Measurements from ENCODE around the gene LIF. TPM values are rescaled to one million over a fixed set of nuclear protein-coding genes. Genes with fewer than 3 reads are reported as not detected.

LIF gene
- total RNA-seq, 6 donors from 2014 or later = 0.89 to 16.9 (median 3.8) TPM

DNA sequence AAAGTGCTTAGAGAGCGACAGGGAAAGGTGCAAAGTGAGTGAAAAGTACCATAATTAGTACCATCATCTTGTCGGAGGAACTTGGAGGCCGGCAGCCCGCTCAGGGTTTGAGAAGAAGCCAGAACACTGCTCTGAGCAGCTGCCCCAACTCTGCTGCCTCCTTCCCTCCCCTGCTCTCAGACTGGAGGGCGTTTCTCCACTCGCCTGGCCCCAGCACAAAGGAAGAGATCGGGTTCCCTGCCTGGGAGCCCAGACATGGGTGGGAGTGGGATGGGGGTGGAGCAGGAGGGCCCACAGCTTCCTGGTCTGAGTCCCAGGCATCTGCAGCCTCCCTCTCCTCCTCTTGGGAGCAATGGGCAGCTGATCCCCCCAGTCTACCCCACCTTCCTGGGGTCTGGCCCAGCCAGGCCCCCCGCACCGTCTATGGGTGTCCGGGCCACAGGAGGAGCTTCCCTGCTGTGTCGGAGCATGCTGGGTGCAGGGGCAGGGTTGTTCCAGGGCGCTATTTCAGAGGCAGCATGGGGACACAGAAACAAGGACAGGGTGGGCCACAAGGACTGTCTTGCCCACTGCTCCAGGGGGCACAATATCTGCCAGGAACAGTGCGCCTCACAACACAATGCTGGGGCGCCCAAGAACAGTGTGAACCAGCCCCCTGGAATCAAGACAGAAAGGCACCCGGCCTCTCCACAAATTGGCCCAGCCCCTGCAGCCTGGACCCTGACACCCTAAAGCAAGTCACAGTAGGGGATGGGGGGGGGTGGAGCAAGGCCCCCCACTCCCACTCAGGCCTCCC lies 4.8 kb downstream of the LIF start:
- ATAC-seq (ENCODE audit: low FRiP score in 2 of 2) = peak in 1 of 2 donors; percentile 43
- DNase-seq = no peak
- H3K27me3 ChIP-seq = peaks cover 0 to 11% (median 0%) of the 10 kb centered on the region in 4 donors
- no peaks in the 10 kb centered on the region for H3K36me3 ChIP-seq
- H3K4me1 ChIP-seq = peaks cover 10 to 16% (median 13%) of the 10 kb centered on the region in 4 donors
- TF ChIP-seq CTCF (IDR thresholded peaks at IDR 0.05) (no peak), POLR2AphosphoS5 (IDR thresholded peaks at IDR 0.05) (no peak), EP300 (IDR thresholded peaks at IDR 0.05) (no peak)
- no peak overlapping the region for H3K4me3 ChIP-seq
- H3K27ac ChIP-seq = peak overlapping the region in 2 of 4 donors; percentile 30 to 35
- 68 to 76% methylated on average over 4 to 13 of the region's 15 CpGs for whole genome bisulfite sequencing, 2 donors
- H3K9me3 ChIP-seq = no peaks in the 10 kb centered on the region

DNA sequence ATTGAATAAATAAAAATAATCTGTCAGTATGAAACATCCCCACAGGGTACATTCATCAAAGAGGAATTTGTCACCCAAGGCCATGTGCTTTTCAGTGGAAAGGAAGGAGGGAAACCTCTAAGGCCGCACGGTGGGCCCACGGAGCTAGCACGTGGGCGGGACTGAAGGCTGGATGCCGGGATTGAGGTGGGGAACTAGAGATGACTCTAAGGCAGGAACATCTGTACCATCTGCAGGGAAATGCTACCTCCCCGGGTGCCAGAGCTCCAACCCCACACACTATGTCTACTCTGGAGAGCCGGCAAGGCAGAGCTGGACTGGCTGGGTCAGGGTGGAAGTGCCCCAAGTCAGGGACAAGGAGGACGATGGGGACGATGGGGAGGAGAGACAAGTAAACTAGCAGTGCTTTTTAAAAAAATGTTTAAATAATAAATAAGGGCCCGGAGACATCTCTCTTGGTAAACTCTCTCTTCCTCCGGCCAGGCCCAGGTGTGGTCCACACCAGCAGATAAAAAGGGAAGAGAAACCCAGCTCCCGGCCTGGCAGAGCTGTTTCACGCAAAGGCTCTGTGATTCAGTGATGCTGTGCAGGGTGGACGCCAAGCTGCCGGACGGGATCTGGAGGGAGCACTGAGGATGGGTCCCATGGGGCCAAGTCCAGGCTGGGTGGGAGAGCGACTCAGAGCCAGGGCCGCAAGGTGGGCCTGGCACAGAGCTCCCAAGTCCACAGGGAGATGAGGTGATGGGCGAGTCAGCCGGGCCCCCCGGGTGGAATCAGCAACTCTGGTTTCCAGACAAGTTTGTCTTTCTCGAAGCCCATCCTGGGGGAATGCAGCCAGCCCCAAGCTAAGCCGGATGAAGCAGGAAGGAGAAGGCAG lies 5.8 kb downstream of the LIF start:
- TF ChIP-seq EP300 (IDR thresholded peaks at IDR 0.05) = no peak
- TF ChIP-seq POLR2A (IDR thresholded peaks at IDR 0.05) = no peak
- TF ChIP-seq CTCF (IDR thresholded peaks at IDR 0.05) = no peak
- TF ChIP-seq POLR2AphosphoS5 (IDR thresholded peaks at IDR 0.05) = no peak
- DNase-seq = no peak
- WGBS, 2 donors = 77 to 83% methylated on average over 17 to 24 of the region's 24 CpGs
- Histone ChIP-seq H3K4me3 (no peak overlapping the region), H3K27me3 (peaks cover 0 to 2% (median 0%) of the 10 kb centered on the region in 4 donors), H3K9me3 (no peaks in the 10 kb centered on the region), H3K27ac (peak overlapping the region in 1 of 4 donors; percentile 35), H3K4me1 (peaks cover 5 to 10% (median 9%) of the 10 kb centered on the region in 4 donors), H3K36me3 (no peaks in the 10 kb centered on the region)
- ATAC-seq (ENCODE audit: low FRiP score in 2 of 2) = no peak

- no peak for ATAC-seq (ENCODE audit: low FRiP score in 2 of 2)
Observed at GRCh38 chr22:30239488-30240405, 6.8 kb downstream of the LIF start.

More at GRCh38 chr22:30239488-30240405, 6.8 kb downstream of the LIF start:
- Histone ChIP-seq H3K4me3 (no peak overlapping the region), H3K4me1 (peaks cover 10 to 17% (median 12%) of the 10 kb centered on the region in 4 donors), H3K36me3 (no peaks in the 10 kb centered on the region), H3K9me3 (no peaks in the 10 kb centered on the region), H3K27me3 (no peaks in the 10 kb centered on the region), H3K27ac (no peak overlapping the region)
- WGBS, 2 donors = 76 to 81% methylated on average over 15 to 17 of the region's 17 CpGs
- no peak for TF ChIP-seq EP300 (IDR thresholded peaks at IDR 0.05)
- no peak for TF ChIP-seq POLR2A (IDR thresholded peaks at IDR 0.05)
- TF ChIP-seq POLR2AphosphoS5 (IDR thresholded peaks at IDR 0.05) = no peak
- TF ChIP-seq CTCF (IDR thresholded peaks at IDR 0.05) = no peak
- no peak for DNase-seq

All from upper lobe of left lung (tissue), 6 donors.